GM19468 (cell line): ENCODE measurements around the gene LIMCH1.
"Not testable (repeated sequence)": the region's sequence is repeated elsewhere in the genome, so short reads cannot be mapped to it uniquely, and the experiment has no call there.

Source experiments
- ATAC-seq: cut with Tn5 transposase; IDR thresholded peaks from one replicate; pipeline ENCODE4 v1.9.1; 2021; ENCODE audit warnings: mild to moderate bottlenecking, moderate library complexity, moderate number of reproducible peaks; ENCODE audit not compliant: unreplicated experiment; ENCODE audit errors: extremely low read depth

LIMCH1 gene

GRCh38 chr4:41538017-41538733 lies at the start of gene LIMCH1:
LIMCH1 (plus strand) TSS chr4:41538157; CDS start chr4:41605996, 67,839 bp downstream.
- no peak for ATAC-seq

GRCh38 chr4:41491081-41491576 lies 46.8 kb upstream of the LIMCH1 start:
- ATAC-seq = not testable (repeated sequence)

DNA sequence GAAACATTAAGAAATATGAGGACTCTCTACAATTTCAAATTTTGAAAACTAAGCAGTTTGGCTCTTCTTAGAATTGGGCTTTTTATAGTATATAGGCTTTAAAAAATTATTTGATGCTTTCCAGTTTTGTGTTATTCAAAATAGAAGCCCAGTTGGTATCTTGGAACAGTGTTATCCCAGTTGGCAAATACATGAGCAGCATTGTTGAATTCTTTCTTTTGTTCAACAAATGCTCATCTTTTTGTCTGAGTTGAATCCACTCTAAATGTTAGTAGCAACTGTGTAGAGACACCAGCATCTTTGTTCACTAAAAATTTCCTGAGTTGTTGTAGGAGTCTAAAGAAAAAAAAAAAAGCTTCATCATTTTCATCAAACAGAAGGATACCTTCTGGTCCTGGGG lies 41.0 kb upstream of the LIMCH1 start:
- ATAC-seq = no peak

DNA sequence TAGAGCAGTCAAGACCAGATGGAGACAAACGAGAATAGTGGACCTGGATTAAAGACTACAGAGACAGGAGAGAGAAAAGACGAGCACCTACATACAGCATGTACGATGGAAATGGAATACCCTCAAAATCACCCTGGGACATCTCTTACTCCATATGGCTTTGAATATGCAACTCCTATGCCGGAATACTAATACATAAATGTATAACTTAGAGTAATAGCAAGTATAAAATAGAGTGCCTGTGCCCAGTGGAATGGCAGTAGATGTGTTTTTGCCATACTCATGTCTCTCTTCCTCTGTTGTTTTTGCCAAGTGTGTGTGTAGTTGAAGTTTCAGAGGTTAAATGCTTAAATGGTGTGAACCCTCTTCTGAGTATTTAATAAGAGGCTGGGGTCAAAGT lies 39.8 kb upstream of the LIMCH1 start:
- ATAC-seq = no peak

DNA sequence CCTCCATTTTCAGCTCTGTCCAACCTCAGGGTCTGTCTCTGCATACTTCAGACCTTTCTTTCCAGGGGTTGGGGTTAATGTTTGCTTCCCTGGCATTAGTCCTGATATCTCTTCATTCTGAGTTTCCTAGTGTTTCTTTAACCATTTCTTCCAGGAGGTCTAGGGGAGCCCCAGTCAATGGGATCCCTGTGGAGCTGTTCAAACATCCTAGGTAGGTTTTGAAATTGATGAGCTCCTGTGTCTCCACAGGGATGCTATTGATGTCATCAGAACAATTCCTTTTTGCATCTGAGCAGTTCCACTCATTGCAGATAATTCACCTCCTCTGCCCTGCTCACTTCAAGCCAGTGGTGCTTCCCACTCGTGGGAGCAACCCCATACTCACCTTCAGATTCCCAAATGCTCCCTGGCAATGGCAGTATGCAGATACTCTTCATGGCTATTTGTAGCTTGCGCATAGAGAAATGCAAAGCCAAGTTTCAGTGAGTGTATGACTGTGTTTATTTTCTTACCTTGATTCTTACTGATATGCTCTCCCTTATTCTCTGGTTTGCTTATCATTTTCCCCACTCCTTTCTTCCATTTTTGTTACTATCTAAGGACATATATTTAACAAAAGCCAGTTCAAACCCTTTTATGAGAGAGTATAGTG lies 33.7 kb upstream of the LIMCH1 start:
- no peak for ATAC-seq

DNA sequence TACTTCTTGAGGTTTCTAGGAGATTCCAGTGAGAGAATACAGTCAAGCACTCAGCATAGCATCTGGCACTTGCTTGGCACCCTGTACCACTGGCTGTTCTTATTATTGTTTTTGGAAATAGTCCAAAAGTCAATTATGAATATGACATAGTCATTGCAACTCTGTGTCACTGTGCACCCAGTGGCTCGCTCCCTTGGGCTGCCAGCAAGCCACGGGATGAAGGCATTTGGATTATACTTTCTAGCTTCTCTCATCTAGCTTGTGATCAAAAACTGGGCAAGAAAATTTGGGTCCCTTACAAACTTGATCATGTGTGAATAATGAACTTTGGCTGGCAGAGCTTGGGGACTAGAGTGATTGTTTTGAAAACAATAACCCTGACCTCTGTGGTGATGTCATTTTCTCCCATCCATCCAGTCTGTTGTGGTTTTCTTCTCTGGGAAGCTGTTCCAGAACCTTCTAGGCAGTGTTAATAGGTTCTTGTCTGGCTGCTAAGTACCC lies 32.7 kb upstream of the LIMCH1 start:
- no peak for ATAC-seq

- no peak for ATAC-seq
Measured at GRCh38 chr4:41506130-41506529, 31.8 kb upstream of the LIMCH1 start.

DNA sequence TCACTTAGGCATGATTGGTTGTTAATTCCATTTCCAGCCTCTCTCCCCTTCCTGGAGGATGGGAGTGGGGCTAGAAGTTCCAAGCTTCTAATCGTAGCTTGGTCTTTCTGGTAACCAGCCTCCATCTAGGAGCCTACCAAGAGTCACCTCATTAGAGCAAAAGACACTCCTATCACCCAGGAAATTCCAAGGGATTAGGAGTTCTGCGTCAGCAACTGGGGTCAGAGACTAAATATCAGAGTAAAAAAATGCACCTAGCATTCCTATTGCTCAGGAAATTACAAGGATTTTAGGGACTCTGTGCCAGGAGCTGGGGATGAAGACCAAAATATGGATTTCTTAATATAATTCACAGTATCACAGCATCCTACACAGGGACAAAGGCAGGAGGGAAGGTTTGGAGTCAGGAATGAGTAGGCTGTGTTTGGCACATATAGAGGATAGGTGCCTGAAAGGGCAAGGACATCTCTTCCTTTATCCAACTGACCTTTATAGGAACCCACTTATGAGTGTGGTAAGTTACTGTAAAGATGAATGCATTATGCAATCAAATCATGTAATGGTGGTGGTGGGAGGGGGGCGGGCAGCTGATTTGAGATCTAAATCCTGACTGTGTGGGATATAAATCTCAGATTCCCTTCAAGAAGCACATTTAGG lies 30.5 kb upstream of the LIMCH1 start:
- ATAC-seq = no peak

DNA sequence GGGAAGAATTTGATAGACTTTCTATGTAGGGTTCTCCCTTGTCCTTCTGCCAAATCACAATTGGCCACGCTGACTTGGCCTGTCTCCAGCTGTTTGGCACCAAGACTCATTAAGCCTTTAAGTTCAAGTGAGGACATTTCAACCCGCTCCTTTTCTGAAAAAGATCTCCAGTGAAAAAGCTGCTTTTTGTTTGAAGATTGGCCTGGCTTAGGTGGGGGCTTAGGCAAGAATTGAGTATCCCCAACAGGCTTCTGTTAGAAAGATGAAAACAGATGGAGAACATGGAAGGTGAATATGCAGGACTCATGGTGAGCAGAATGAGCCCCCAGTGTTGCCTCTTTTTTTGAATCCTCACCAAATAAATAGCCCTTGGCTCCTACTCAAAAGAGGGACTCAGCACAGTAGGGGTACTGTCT lies 28.5 kb upstream of the LIMCH1 start:
- no peak for ATAC-seq

- no peak for ATAC-seq
Measured at GRCh38 chr4:41510179-41510578, 27.8 kb upstream of the LIMCH1 start.

DNA sequence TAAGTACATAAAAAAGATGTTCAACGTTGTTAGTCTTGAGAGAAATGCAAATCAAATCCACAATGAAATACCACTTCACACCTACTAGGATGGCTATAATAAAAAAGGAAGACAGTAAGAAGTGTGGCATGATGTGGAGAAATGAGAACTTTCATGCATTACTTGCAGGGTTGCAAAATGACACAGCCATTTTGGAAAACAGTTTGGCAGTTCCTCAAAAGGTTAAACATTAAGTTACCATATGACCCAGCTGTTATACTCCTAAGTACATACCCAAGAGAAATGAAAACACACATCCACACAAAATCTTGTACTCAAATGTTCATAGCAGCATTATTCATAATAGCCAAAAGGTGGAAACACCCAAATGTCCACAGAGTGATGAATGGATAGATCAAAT lies 25.8 kb upstream of the LIMCH1 start:
- ATAC-seq = no peak

DNA sequence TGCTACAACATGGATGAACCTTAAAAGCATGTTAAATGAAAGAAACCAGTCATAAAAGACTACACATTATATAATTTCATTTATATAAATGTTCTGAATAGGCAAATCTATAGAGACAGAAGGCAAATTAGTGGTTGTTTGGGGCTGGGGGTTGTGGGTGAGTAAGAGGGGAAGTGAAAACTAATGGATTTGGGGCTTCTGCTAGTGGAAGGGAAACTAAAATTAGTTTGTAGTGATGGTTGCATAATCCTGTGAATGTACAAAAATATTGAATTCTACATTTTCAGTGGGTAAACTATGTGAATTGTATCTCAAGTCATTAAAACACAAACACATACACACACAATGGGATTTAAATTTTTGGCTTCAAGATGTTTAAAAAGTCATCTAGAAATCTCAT lies 25.4 kb upstream of the LIMCH1 start:
- no peak for ATAC-seq

DNA sequence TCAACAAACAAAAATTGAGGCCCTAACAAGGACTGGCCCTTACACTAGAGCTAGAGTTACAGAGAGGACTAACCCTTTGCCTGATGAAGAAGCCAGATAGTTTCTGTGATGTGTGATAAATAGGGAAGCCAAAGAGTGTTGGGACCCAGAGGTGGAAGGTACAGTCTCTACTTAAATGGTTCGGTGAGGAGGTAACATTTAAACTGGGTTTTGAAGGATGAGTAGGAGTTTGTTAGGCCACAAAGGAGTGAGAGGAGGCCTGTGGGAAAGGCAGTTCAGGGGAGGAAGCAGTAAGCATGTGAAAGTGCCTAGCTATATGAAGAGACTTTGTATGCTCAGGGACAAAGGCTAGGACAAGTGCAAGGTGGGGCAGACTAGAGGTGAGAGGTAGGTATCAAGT lies 23.8 kb upstream of the LIMCH1 start:
- ATAC-seq = no peak

DNA sequence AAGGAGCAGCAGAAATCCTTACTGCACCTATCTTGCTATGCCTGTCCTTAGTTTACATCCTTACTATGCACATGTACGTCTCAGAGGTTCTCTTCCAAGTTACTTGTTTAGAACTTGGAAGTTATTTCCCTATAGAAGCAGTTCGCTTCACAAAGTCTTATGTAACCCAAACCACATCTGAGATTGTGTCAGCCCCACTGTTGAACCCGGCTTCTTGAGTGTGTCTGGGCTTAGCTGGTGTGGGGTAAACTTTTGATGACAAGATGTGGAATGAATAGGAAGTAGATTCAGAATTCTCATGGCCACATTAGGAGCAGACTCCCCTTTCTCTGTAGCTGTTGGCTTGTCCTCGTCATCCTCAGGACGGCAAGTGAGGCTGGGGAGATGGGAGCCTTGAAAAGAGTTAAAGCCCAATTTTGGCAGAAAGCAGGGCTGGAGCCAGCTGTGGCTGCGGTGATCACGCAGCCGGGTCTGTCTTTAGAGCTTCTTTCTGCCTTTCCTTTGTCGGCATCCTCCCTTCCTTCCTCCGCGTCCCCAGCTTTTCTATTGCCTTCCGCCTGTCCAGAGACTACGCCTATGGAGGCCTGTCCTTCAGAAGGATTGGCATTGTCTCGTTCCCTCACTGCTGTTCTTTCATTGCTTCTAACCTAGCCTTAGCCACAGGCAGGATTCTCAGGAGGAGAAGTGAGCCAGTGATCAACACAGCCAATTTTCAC lies 23.0 kb upstream of the LIMCH1 start:
- no peak for ATAC-seq

GRCh38 chr4:41517121-41517520 lies 20.8 kb upstream of the LIMCH1 start:
- ATAC-seq = no peak

DNA sequence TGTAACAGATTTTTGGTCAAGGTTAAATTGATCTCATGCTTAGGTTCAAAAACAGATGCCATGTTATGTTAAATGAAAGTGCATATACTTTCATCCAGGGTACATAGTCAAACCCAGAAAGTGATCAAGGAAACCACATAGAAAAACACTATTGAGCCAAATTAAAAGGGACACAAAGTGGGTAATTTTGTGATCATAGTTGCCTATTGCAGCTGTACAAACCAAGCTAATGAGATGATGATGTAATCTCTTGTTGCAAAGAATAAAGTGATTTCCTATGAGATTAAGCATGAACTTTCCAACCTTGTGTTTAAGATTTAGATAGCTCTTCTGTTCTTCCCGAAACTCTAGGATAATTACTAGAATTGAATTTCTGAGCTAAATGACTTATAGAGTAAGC lies 20.2 kb upstream of the LIMCH1 start:
- ATAC-seq = no peak

- ATAC-seq = no peak
Measured at GRCh38 chr4:41524425-41524824, 13.5 kb upstream of the LIMCH1 start.

GRCh38 chr4:41525129-41525528 lies 12.8 kb upstream of the LIMCH1 start:
- no peak for ATAC-seq

DNA sequence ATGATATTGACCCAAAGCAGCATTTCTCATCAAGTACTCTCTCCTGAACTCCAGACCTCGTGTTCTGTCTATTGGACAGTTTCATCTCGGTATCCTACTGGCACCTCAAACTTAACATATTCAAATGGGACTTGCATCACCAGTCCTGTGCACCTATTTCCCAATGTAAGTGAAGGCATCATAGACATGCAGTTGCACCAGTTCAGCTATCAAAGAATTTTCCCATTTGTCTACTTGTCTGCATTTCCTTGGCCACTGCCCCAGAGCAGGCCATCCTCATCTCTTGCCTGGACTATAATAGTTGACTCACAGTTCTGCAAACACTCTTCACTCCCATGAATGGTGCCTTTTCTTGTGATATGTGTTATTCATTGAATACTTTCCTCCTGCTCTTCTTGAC lies 11.3 kb upstream of the LIMCH1 start:
- ATAC-seq = no peak

GRCh38 chr4:41528512-41529205 lies 9.3 kb upstream of the LIMCH1 start:
- ATAC-seq = no peak
